Hepatocyte (in vitro differentiated cells): Measurements from ENCODE around the gene CALB2.

Source experiments
- CTCF ChIP-seq: fragments of 200-600 bp; sonication (generic); IDR thresholded peaks from 2 replicates; pipeline ENCODE4 v1.5.1; 2016; ENCODE audit warnings: antibody characterized with exemption, mild to moderate bottlenecking; ENCODE audit not compliant: poor library complexity
- EZH2 ChIP-seq: fragments of 200-600 bp; sonication (generic); IDR thresholded peaks from 2 replicates; pipeline ENCODE4 v1.6.1; 2016; ENCODE audit warnings: antibody characterized with exemption, mild to moderate bottlenecking, borderline replicate concordance
- EZH2phosphoT487 ChIP-seq: fragments of 200-600 bp; sonication (generic); IDR thresholded peaks from one replicate; pipeline ENCODE4 v1.6.1; 2018; ENCODE audit warnings: antibody characterized with exemption, mild to moderate bottlenecking, low read depth, moderate library complexity; ENCODE audit not compliant: unreplicated experiment, severe bottlenecking

- no peak for TF ChIP-seq CTCF
- no peak for TF ChIP-seq EZH2
- no peak for TF ChIP-seq EZH2phosphoT487
Observed at GRCh38 chr16:71432906-71433305, 74.4 kb downstream of the CALB2 start.
